Activated CD8-positive, alpha-beta memory T cell treated with anti-CD3 and anti-CD28 coated beads, Interleukin-2, amount 50 U/mL, for 48 hours (primary cell): ENCODE results near the gene PPP1R3D.
"Not testable (repeated sequence)": the region's sequence is repeated elsewhere in the genome, so short reads cannot be mapped to it uniquely, and the experiment has no call there.

Source experiments
- DNase-seq: peaks from one replicate; pipeline ENCODE4 v3.0.0-alpha.2; 2020

Gene PPP1R3D

GRCh38 chr20:59940129-59940955 lies at the start of gene PPP1R3D, which contains the start of gene FAM217B:
TSS of gene PPP1R3D (minus strand) at chr20:59940305. CDS start at chr20:59939931, 374 bp downstream.
TSS of gene FAM217B (plus strand) at chr20:59940389. CDS start at chr20:59943944, 3,555 bp downstream.
- DNase-seq = peak; percentile 94

GRCh38 chr20:59988141-59988540 lies 48.0 kb upstream of the PPP1R3D start:
- DNase-seq = no peak

- DNase-seq = no peak
Measured at GRCh38 chr20:59987135-59987534, 47.0 kb upstream of the PPP1R3D start.

GRCh38 chr20:59985864-59986263 lies 45.8 kb upstream of the PPP1R3D start:
- DNase-seq = no peak

- no peak for DNase-seq
Measured at GRCh38 chr20:59985164-59985563, 45.1 kb upstream of the PPP1R3D start.

- no peak for DNase-seq
Measured at GRCh38 chr20:59984541-59984940, 44.4 kb upstream of the PPP1R3D start.

- DNase-seq = no peak
Measured at GRCh38 chr20:59983076-59983475, 43.0 kb upstream of the PPP1R3D start.

GRCh38 chr20:59977086-59977485 lies 37.0 kb upstream of the PPP1R3D start:
- DNase-seq = no peak

- DNase-seq = no peak
Measured at GRCh38 chr20:59976156-59976782, 36.2 kb upstream of the PPP1R3D start.

GRCh38 chr20:59972037-59972801 lies 32.1 kb upstream of the PPP1R3D start:
- DNase-seq = no peak

GRCh38 chr20:59971428-59971827 lies 31.3 kb upstream of the PPP1R3D start:
- DNase-seq = no peak

GRCh38 chr20:59966428-59966827 lies 26.3 kb upstream of the PPP1R3D start:
- no peak for DNase-seq

GRCh38 chr20:59962155-59962554 lies 22.1 kb upstream of the PPP1R3D start:
- no peak for DNase-seq

GRCh38 chr20:59961423-59961822 lies 21.3 kb upstream of the PPP1R3D start:
- no peak for DNase-seq

- no peak for DNase-seq
Measured at GRCh38 chr20:59958626-59959025, 18.5 kb upstream of the PPP1R3D start.

GRCh38 chr20:59958123-59958522 lies 18.0 kb upstream of the PPP1R3D start, which contains the start of gene CDH26:
TSS of gene CDH26 (plus strand) at chr20:59958423. CDS start at chr20:59958727, 304 bp downstream.
- no peak for DNase-seq

GRCh38 chr20:59957568-59957967 lies 17.5 kb upstream of the PPP1R3D start:
- not testable (repeated sequence) for DNase-seq

GRCh38 chr20:59955131-59955796 lies 15.2 kb upstream of the PPP1R3D start:
- DNase-seq = no peak

GRCh38 chr20:59954718-59955117 lies 14.6 kb upstream of the PPP1R3D start:
- DNase-seq = no peak

GRCh38 chr20:59949911-59950310 lies 9.8 kb upstream of the PPP1R3D start:
- DNase-seq = no peak

- DNase-seq = no peak
Measured at GRCh38 chr20:59948828-59949720, 9.0 kb upstream of the PPP1R3D start.

GRCh38 chr20:59948212-59948611 lies 8.1 kb upstream of the PPP1R3D start:
- DNase-seq = no peak
